Bronchial smooth muscle cell (primary cell): Measurements from ENCODE around the gene NR2C1. TPM values are rescaled to one million over a fixed set of nuclear protein-coding genes. Genes with fewer than 3 reads are reported as not detected.

ENCODE experiments used
- total RNA-seq: library from RNA; depleted of rRNA; stranded (reverse); fragments of >200 nt; gene quantifications from 2 replicates; pipeline ENCODE4 v1.2.1, GENCODE V29; 2014

The NR2C1 gene
- 14.7 and 17.7 TPM in 2 replicates for total RNA-seq

GRCh38 chr12:95072900-95073697 is at the start of gene NR2C1:
Gene NR2C1 (minus strand): TSS chr12:95073618. CDS start chr12:95067384, 6,234 bp downstream.

DNA sequence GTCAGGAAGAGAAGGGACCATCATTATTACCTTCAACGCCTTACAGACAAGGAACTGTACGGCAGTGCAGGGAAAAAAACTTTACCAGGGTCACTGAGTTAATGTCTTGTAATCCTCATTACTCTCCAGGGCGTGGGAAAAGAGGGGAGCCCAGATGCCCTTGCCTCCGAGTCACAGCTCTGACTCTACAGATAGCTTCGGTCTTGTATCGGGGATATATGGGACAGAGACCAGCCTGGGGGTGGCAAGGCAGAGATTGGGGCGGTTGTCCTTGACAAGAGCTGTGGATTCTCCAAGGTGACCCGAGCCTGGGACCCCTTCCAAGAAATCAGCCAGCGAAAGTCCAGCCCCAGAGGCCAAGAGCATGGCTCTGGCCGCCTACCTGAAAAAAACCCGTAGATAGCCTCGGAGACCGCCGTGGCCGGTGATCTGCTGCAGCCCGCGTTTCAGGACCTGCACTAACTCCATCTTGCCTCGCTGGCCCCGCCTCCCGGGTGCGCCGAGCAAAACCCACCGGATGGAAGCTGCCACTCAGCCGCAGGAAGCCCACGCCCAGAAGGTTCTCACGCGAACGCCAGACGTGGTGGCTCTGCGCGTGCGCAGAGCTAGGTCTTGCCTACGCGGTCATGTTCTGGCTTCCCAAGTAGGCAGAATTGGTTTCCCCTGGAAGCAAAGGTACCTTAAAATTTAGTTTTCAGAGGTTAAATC is 70.1 kb downstream of the NR2C1 start, which contains the start of gene NDUFA12:
Gene NDUFA12 (minus strand): TSS at position 485 of the 708 bp plus-strand sequence. CDS start 17 bp downstream, at position 468.

Other genes with a start within 250 kb of the NR2C1 start
- 92.8 and 118 TPM in 2 replicates for gene NDUFA12, start 69.9 kb downstream of the NR2C1 start, total RNA-seq
- gene FGD6, start 143.8 kb upstream of the NR2C1 start, total RNA-seq, result 4.7 and 7.3 TPM in 2 replicates
- 44.5 and 55.0 TPM in 2 replicates for gene VEZT, start 144.2 kb upstream of the NR2C1 start, total RNA-seq